ENCODE data around the gene ITGA4. TPM values are rescaled to one million over a fixed set of nuclear protein-coding genes. Genes with fewer than 3 reads are reported as not detected.

Gene ITGA4
- total and polyA plus RNA-seq, 2 of the 13 experiments (the other 11 are each of a cell fraction or from before 2014, with no cell fraction given), result not detected

DNA sequence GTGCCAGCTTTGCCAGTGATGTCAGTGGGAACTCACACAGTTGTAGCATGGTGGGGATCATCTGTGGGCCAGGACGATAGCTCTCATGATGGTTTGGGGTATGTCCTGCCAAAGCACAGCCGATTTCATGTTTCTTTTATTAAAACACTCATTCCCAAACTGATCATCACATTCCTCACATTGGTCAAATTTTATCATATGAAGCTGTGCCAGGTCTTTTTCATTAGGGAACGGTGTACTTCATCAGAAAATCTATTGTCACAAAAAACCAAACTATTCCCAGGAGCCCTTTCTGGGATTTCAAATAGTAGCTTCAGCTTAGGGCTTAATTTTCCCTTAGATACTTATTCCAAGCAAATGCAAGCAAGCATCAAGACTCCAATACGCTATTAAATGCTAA, 42.0 kb downstream of the ITGA4 start (continued):
- TF ChIP-seq FOXM1 (CRISPR knock-in tag; IDR thresholded peaks at IDR 0.05), result no peak
- TF ChIP-seq, protein P1, sequence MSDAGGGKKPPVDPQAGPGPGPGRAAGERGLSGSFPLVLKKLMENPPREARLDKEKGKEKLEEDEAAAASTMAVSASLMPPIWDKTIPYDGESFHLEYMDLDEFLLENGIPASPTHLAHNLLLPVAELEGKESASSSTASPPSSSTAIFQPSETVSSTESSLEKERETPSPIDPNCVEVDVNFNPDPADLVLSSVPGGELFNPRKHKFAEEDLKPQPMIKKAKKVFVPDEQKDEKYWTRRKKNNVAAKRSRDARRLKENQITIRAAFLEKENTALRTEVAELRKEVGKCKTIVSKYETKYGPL (CRISPR knock-in tag; IDR thresholded peaks at IDR 0.05), result no peak
- no peak for TF ChIP-seq KLF6 (CRISPR knock-in tag; IDR thresholded peaks at IDR 0.05)
- TF ChIP-seq SP1 (IDR thresholded peaks at IDR 0.05), result no peak
- TF ChIP-seq SP1 (CRISPR knock-in tag; IDR thresholded peaks at IDR 0.05), result no peak
- no peak for TF ChIP-seq NR3C1 (CRISPR knock-in tag; IDR thresholded peaks at IDR 0.05)
- TF ChIP-seq, protein P2, sequence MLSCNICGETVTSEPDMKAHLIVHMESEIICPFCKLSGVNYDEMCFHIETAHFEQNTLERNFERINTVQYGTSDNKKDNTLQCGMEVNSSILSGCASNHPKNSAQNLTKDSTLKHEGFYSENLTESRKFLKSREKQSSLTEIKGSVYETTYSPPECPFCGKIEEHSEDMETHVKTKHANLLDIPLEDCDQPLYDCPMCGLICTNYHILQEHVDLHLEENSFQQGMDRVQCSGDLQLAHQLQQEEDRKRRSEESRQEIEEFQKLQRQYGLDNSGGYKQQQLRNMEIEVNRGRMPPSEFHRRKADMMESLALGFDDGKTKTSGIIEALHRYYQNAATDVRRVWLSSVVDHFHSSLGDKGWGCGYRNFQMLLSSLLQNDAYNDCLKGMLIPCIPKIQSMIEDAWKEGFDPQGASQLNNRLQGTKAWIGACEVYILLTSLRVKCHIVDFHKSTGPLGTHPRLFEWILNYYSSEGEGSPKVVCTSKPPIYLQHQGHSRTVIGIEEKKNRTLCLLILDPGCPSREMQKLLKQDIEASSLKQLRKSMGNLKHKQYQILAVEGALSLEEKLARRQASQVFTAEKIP (CRISPR knock-in tag; IDR thresholded peaks at IDR 0.05; ENCODE audit: borderline replicate concordance), result no peak
- no peak for TF ChIP-seq ZNF746 (CRISPR knock-in tag; IDR thresholded peaks at IDR 0.05)
- TF ChIP-seq JUND (CRISPR knock-in tag; IDR thresholded peaks at IDR 0.05), result no peak
- TF ChIP-seq MTA3 (CRISPR knock-in tag; IDR thresholded peaks at IDR 0.05), result no peak
- TF ChIP-seq NFE2L1 (CRISPR knock-in tag; IDR thresholded peaks at IDR 0.05; ENCODE audit: borderline replicate concordance), result no peak
- TF ChIP-seq BHLHE40 (IDR thresholded peaks at IDR 0.05; ENCODE audit: low read length), result no peak
- no peak for TF ChIP-seq POGZ (CRISPR knock-in tag; IDR thresholded peaks at IDR 0.05)
- no peak for TF ChIP-seq ZNF329 (CRISPR knock-in tag; IDR thresholded peaks at IDR 0.05; ENCODE audit: low read depth)

DNA sequence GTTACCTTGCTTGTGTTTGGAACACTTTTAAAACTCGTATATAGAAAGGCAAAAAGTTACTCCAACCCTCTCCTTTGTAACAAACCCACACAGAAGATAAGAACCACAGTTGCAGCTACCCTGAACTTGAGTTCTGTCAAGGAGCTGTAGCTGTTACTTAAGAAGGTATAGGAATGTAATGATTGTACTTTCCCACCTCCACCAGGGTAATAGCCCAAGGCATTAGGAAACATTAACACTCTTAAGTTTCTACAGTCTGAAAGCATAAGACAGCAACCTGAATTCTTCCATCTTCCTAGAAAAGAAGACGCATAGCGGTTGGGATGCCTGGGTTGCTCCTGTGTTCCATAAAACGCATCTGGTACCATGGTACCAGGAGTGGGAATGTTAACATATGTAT, 43.0 kb downstream of the ITGA4 start:
- POLR2A ChIA-PET, result no interaction called here
- H3K36me3 ChIP-seq (replicated peaks in 1 of 2; ENCODE audit: control insufficient read depth in 1 of 2, insufficient read depth in 2 of 2, low read length in 2 of 2), result no peaks in the 10 kb centered on the region
- no peak for DNase-seq (ENCODE audit: low spot score)

More for the DNA sequence above, 43.0 kb downstream of the ITGA4 start:
- Histone ChIP-seq H3K9ac (ENCODE audit: insufficient read depth, low read depth, low read length) (no peak overlapping the region), H3K9me3 (ENCODE audit: low read length) (no peaks in the 10 kb centered on the region), H3K4me3 (replicated peaks in 1 of 3; ENCODE audit: insufficient read depth in 1 of 3, low read depth in 2 of 3, low read length in 3 of 3) (no peak overlapping the region), H3K79me2 (ENCODE audit: insufficient read depth, low read length) (no peaks in the 10 kb centered on the region), H4K20me1 (ENCODE audit: insufficient read depth, low read length) (no peaks in the 10 kb centered on the region), H3K4me1 (ENCODE audit: insufficient read depth, low read length) (no peaks in the 10 kb centered on the region), H3K4me2 (ENCODE audit: low read depth, low read length) (no peak overlapping the region), H3K27me3 (ENCODE audit: control insufficient read depth in 1 of 2, insufficient read depth in 2 of 2, low read length in 2 of 2) (no peaks in the 10 kb centered on the region), H2AFZ (ENCODE audit: low read length) (no peak overlapping the region), H3K27ac (ENCODE audit: extremely low read length, insufficient read depth, low read length) (no peak overlapping the region)
- in situ Hi-C loops (cut with HindIII; ENCODE audit: extremely low pct_ligation_motif_present, low pct_unique_long_range_greater_than_20kb) (no loop called here), intact Hi-C loops (cut with micrococcal nuclease; ENCODE audit: unreplicated experiment) (no loop called here)
- TF ChIP-seq CAMTA2 (CRISPR knock-in tag; IDR thresholded peaks at IDR 0.05; ENCODE audit: borderline replicate concordance) (no peak), HOXD1 (CRISPR knock-in tag; IDR thresholded peaks at IDR 0.05) (no peak), NFRKB (IDR thresholded peaks at IDR 0.05) (no peak), SNAI1 (CRISPR knock-in tag; IDR thresholded peaks at IDR 0.05; ENCODE audit: borderline replicate concordance) (no peak), ZNF746 (CRISPR knock-in tag; IDR thresholded peaks at IDR 0.05) (no peak), ZFP36 (IDR thresholded peaks at IDR 0.05; ENCODE audit: borderline replicate concordance, low read depth, low read length, partially characterized antibody) (no peak), ZNF777 (CRISPR knock-in tag; IDR thresholded peaks at IDR 0.05) (no peak)
- 35% methylated on average over 4 of the region's 4 CpGs for WGBS (ENCODE audit: low lambda C conversion rate)
- ATAC-seq (no peak), FAIRE-seq (no peak)
- CTCF ChIA-PET (ENCODE audit: low intra/inter-chr PET ratio, low total read pairs), result no interaction called here
- no TSS peak for BruUV-seq (replicated peaks)

Measured in HepG2 (cell line).